ENCODE results near the gene MRPL37.

Gene MRPL37

GRCh38 chr1:54266908-54267307 is 66.9 kb downstream of the MRPL37 start:
- no peaks in the 10 kb centered on the region for H3K27me3 ChIP-seq (ENCODE audit: insufficient read depth, low read length)
- H3K9ac ChIP-seq (ENCODE audit: low read depth, low read length), result no peak overlapping the region
- no peaks in the 10 kb centered on the region for H3K36me3 ChIP-seq (ENCODE audit: insufficient read depth, low read length)
- no peaks in the 10 kb centered on the region for H3K4me1 ChIP-seq (ENCODE audit: insufficient read depth, low read length)
- no peaks in the 10 kb centered on the region for H3K9me3 ChIP-seq (ENCODE audit: insufficient read depth, low read depth, low read length)
- WGBS, result 86% methylated on average over 5 of the region's 5 CpGs
- H3K27ac ChIP-seq (ENCODE audit: low read depth, low read length), result no peak overlapping the region
- H3K4me3 ChIP-seq (ENCODE audit: low read length), result no peak overlapping the region
